Astrocyte of the cerebellum (primary cell): ENCODE measurements around the gene VPS41.

Experiments
- DNase-seq: peaks from one replicate; pipeline ENCODE4 v3.0.0-alpha.2; 2011; ENCODE audit warnings: low read depth
- H3K4me3 ChIP-seq: 2 replicates; pipeline ENCODE4 v1.5.1; 2011; ENCODE audit warnings: mild to moderate bottlenecking, low read depth, low read length, moderate library complexity
- CTCF ChIP-seq: IDR thresholded peaks from 2 replicates; pipeline ENCODE4 v1.5.1; 2012; ENCODE audit warnings: low read length, low read depth, moderate library complexity, mild to moderate bottlenecking; ENCODE audit errors: missing control alignments
- in situ Hi-C: cut with HindIII; loops from 2 replicates; pipeline ENCODE4 v1.10.0; 2017; ENCODE audit warnings: low sequenced_read_pairs

VPS41 gene

GRCh38 chr7:38916396-38916795, 7.4 kb upstream of the VPS41 start:
- TF ChIP-seq CTCF = no peak
- in situ Hi-C loops = no loop called here
- no peak overlapping the region for H3K4me3 ChIP-seq
- no peak for DNase-seq

- peak; percentile 3 for TF ChIP-seq CTCF
- no peak overlapping the region for H3K4me3 ChIP-seq
- DNase-seq = no peak
- in situ Hi-C loops = no loop called here
Observed at GRCh38 chr7:38909870-38910269, 879 bp upstream of the VPS41 start.

GRCh38 chr7:38907766-38908165, 1.2 kb downstream of the VPS41 start:
- H3K4me3 ChIP-seq = no peak overlapping the region
- no peak for DNase-seq
- TF ChIP-seq CTCF = no peak
- in situ Hi-C loops = no loop called here

GRCh38 chr7:38907066-38907465, 1.9 kb downstream of the VPS41 start:
- in situ Hi-C loops = no loop called here
- no peak for DNase-seq
- no peak for TF ChIP-seq CTCF
- no peak overlapping the region for H3K4me3 ChIP-seq

GRCh38 chr7:38905056-38905759, 3.8 kb downstream of the VPS41 start:
- no peak overlapping the region for H3K4me3 ChIP-seq
- no peak for DNase-seq
- no peak for TF ChIP-seq CTCF
- in situ Hi-C loops = no loop called here

GRCh38 chr7:38903057-38903456, 5.9 kb downstream of the VPS41 start:
- DNase-seq = no peak
- no peak overlapping the region for H3K4me3 ChIP-seq
- TF ChIP-seq CTCF = no peak
- in situ Hi-C loops = no loop called here
